ENCODE results near the gene MCM3. TPM values are rescaled to one million over a fixed set of nuclear protein-coding genes. Genes with fewer than 3 reads are reported as not detected.

The MCM3 gene
- total RNA-seq, 4 donors from 2014 or later, result 17.8 to 33.6 (median 25.3) TPM

DNA sequence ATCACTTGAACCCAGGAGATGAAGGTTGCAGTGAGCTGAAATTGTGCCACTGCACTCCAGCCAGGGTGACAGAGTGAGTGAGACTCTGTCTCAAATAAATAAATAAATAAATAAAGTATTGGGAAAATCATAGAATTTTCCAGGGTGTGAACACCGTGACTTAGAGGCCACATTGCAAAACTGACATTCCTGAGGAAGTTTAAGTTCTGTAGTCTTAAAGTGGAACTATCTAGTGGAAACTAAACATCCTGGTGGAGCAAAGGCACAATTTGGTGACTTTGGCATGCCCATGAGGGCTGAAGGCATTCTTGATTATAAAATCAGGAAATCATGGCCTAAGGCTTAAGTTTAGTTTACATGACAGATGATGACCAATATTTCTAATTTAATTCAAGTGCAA is 32.7 kb upstream of the MCM3 start:
- TF ChIP-seq POLR2A (IDR thresholded peaks at IDR 0.05), result no peak
- TF ChIP-seq, protein P1, sequence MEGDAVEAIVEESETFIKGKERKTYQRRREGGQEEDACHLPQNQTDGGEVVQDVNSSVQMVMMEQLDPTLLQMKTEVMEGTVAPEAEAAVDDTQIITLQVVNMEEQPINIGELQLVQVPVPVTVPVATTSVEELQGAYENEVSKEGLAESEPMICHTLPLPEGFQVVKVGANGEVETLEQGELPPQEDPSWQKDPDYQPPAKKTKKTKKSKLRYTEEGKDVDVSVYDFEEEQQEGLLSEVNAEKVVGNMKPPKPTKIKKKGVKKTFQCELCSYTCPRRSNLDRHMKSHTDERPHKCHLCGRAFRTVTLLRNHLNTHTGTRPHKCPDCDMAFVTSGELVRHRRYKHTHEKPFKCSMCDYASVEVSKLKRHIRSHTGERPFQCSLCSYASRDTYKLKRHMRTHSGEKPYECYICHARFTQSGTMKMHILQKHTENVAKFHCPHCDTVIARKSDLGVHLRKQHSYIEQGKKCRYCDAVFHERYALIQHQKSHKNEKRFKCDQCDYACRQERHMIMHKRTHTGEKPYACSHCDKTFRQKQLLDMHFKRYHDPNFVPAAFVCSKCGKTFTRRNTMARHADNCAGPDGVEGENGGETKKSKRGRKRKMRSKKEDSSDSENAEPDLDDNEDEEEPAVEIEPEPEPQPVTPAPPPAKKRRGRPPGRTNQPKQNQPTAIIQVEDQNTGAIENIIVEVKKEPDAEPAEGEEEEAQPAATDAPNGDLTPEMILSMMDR (IDR thresholded peaks at IDR 0.05), result no peak
- intact Hi-C loops (cut with DNase I; ENCODE audit: low total_unique reads), result no loop called here
- no peak for DNase-seq (ENCODE audit: low spot score in 2 of 2)
- 59 to 79% methylated on average over 1 of the region's 1 CpG for WGBS, 2 donors
- H3K4me3 ChIP-seq (ENCODE audit: low read depth, poor library complexity, severe bottlenecking), result no peak overlapping the region

DNA sequence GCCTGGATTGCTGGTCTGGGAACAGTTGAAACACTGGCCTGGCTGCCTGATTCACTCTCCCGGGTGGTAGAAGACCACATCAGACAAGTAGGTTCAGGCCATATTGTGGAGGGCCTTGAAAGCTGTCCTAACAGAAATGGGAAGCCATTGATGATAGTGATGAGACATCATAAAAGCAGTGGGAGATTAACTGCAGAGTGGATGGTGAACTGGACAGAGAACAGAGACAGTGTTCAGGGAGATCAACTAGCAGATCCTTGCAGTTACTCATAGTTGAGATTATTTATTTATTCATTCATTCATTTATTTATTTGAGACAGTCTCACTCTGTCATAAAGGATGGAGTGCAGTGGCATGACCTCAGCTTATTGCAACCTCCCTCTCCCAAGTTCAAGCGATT is 30.2 kb upstream of the MCM3 start:
- no peak overlapping the region for H3K4me3 ChIP-seq (ENCODE audit: low read depth, poor library complexity, severe bottlenecking)
- 91 to 93% methylated on average over 2 of the region's 2 CpGs for WGBS, 2 donors
- no peak for DNase-seq (ENCODE audit: low spot score in 2 of 2)
- TF ChIP-seq POLR2A (IDR thresholded peaks at IDR 0.05), result no peak
- TF ChIP-seq, protein P1 (IDR thresholded peaks at IDR 0.05), result no peak
- intact Hi-C loops (cut with DNase I; ENCODE audit: low total_unique reads), result no loop called here

DNA sequence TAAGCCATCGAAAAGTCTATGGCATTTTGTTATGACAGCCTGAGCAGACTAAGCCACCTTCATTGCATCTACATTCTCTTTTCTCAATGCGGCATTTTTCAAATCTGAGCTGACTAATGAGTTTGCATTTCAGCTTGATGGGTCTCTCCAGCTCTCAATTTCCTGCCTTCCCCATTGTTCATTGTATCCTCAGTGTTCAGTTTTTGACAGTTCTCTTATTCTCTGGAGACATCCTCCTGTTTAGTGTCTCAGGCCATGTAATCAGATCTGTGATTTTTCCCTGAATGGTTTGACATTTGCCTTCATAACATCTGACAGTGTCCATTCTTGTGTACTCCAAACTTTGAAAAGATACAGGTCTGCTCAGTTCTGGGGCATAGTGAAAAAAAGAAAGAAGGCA is 27.9 kb upstream of the MCM3 start:
- TF ChIP-seq POLR2A (IDR thresholded peaks at IDR 0.05), result no peak
- TF ChIP-seq, protein P1 (IDR thresholded peaks at IDR 0.05), result no peak
- no peak overlapping the region for H3K4me3 ChIP-seq (ENCODE audit: low read depth, poor library complexity, severe bottlenecking)
- no peak for DNase-seq (ENCODE audit: low spot score in 2 of 2)
- intact Hi-C loops (cut with DNase I; ENCODE audit: low total_unique reads), result no loop called here
- WGBS, 2 donors, result 96 to 98% methylated on average over 2 of the region's 2 CpGs

DNA sequence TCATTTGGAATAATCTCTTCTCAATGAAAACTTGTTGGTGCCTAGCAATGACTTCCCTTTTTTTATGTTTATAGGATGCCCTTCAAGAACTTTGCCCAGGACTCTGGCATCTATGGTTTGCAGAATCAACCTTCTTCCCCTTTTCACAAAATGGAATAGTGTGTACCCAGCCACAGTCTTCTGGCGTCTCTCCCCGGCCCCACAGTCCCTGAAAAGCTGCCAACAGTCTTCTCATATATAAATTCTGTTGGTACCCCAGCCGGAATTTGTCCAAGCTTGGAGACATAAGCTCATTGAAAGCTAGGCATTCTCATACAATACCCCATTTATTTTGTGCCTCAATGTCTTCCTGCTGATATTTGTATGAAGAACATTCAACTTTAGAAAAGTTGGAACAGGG is 26.4 kb upstream of the MCM3 start:
- intact Hi-C loops (cut with DNase I; ENCODE audit: low total_unique reads), result no loop called here
- TF ChIP-seq POLR2A (IDR thresholded peaks at IDR 0.05), result no peak
- TF ChIP-seq, protein P1 (IDR thresholded peaks at IDR 0.05), result no peak
- no peak overlapping the region for H3K4me3 ChIP-seq (ENCODE audit: low read depth, poor library complexity, severe bottlenecking)
- no peak for DNase-seq (ENCODE audit: low spot score in 2 of 2)
- 61 to 63% methylated on average over 3 of the region's 3 CpGs for WGBS, 2 donors

DNA sequence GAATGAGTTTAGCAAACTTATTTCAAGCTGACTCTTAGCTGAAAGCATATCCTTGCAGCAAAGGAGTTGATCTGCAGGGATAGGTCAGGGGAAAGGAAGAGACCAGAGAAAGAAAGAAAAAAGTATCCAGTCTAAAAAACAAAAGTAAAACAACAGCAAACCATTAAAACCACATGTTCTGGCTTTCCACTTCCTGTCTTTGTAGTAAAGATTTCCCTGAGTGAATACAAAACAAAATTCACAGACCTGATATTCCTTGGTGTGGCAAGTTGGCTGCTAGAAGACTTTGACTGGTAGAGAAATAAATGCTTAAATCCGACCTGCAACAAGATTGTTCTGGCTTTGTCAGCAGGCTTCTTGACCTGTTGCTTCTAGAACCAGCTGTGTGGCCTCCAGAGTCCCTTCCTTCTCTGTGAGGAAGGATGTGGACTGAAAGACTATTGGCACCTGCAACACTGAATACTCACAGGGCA is 23.4 kb upstream of the MCM3 start:
- H3K4me3 ChIP-seq (ENCODE audit: low read depth, poor library complexity, severe bottlenecking), result no peak overlapping the region
- intact Hi-C loops (cut with DNase I; ENCODE audit: low total_unique reads), result no loop called here
- no peak for DNase-seq (ENCODE audit: low spot score in 2 of 2)
- 31 to 37% methylated on average over 1 of the region's 1 CpG for WGBS, 2 donors
- TF ChIP-seq, protein P1 (IDR thresholded peaks at IDR 0.05), result no peak
- no peak for TF ChIP-seq POLR2A (IDR thresholded peaks at IDR 0.05)
